Type B pancreatic cell (in vitro differentiated cells): ENCODE data around the gene EFTUD2. TPM values are rescaled to one million over a fixed set of nuclear protein-coding genes. Genes with fewer than 3 reads are reported as not detected.
A peak's percentile ranks its signal among the peaks of the same experiment; 100 is the strongest.

Experiments used
- DNase-seq: peaks from one replicate; pipeline ENCODE4 v3.0.0; 2021; ENCODE audit warnings: mixed read lengths; ENCODE audit not compliant: unreplicated experiment; ENCODE audit errors: extremely low spot score
- H3K27ac Mint-ChIP-seq: 2 replicates; pipeline ENCODE4 v1.8.0; 2021; ENCODE audit warnings: mild to moderate bottlenecking, mixed read lengths
- H3K27me3 Mint-ChIP-seq: 2 replicates; pipeline ENCODE4 v1.8.0; 2021; ENCODE audit warnings: mixed read lengths
- H3K36me3 Mint-ChIP-seq: 2 replicates; pipeline ENCODE4 v1.8.0; 2021; ENCODE audit warnings: mixed read lengths
- H3K4me1 Mint-ChIP-seq: one replicate; pipeline ENCODE4 v1.8.0; 2021; ENCODE audit warnings: mixed read lengths; ENCODE audit not compliant: unreplicated experiment
- H3K4me3 Mint-ChIP-seq: 2 replicates; pipeline ENCODE4 v1.8.0; 2021; ENCODE audit warnings: mild to moderate bottlenecking, mixed read lengths
- H3K9me3 Mint-ChIP-seq: 2 replicates; pipeline ENCODE4 v1.8.0; 2021; ENCODE audit warnings: mixed read lengths
- CTCF ChIP-seq: fragments of 200-600 bp; sonication (generic); conservative IDR thresholded peaks from 2 replicates; pipeline ENCODE4 v1.5.0; 2021; ENCODE audit warnings: antibody characterized with exemption, mild to moderate bottlenecking
- total RNA-seq: library from RNA; stranded (reverse); gene quantifications from 2 replicates; pipeline ENCODE4 v1.2.1, GENCODE V29; 2021; ENCODE audit warnings: low replicate concordance

EFTUD2 gene
- total RNA-seq, 1 donor from 2014 or later: 122 TPM

- H3K27me3 Mint-ChIP-seq: peaks cover 39% of the 10 kb centered on the region
- peaks cover 6% of the 10 kb centered on the region for H3K4me1 Mint-ChIP-seq
- no peak for DNase-seq
- no peaks in the 10 kb centered on the region for H3K9me3 Mint-ChIP-seq
- TF ChIP-seq CTCF: no peak
- no peak overlapping the region for H3K27ac Mint-ChIP-seq
- H3K36me3 Mint-ChIP-seq: no peaks in the 10 kb centered on the region
- no peak overlapping the region for H3K4me3 Mint-ChIP-seq
Observed at GRCh38 chr17:44907729-44908470, 8.7 kb upstream of the EFTUD2 start.

DNA sequence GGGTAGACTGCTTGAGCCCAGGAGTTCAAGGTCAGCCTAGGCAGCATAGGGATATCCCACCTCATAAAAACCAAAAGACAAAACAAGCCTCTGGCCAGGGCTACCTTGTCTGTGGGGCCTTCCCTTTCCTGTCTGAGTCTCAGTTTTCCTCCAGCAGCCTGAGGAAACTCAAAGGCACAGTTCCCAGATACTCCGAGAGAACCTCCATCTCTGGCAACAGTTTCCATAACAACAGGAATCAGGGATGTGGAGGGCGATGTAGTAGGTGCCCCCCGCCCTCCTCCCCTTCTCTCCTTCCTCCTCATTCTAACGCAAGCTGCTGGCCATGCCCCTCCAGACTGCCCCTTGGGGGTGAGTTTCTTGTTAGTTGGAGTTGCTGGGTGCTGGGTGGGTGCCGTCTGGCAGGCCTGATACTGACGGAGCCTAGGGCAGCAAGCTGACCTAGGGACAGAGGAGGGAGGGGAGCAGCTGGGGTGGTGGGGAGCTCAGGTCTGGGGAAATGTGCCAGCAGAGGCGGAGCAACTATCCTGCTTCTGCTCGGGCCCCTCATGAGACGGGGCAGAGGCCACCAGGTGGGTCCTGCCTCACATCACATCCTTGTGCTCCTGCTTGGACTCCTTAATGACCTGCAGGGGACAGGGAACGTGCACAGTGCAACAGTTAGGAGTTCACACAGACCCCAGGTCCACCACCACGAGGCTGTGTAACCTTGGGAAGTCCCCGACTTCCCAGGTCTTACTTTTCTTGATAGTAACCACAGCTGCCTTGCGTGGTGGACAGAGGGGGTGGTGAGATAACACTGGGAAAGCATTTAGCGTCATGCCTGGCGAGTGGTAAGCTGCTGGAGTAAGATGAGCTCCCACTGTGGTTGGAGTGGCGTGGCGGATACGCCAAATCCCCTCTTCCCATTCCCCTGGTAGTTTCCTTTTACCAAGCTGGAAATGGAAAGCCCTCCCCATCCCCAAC, 7.8 kb upstream of the EFTUD2 start:
- H3K36me3 Mint-ChIP-seq: no peaks in the 10 kb centered on the region
- peaks cover 6% of the 10 kb centered on the region for H3K4me1 Mint-ChIP-seq
- H3K27ac Mint-ChIP-seq: no peak overlapping the region
- no peaks in the 10 kb centered on the region for H3K9me3 Mint-ChIP-seq
- no peak overlapping the region for H3K4me3 Mint-ChIP-seq
- TF ChIP-seq CTCF: no peak
- peaks cover 32% of the 10 kb centered on the region for H3K27me3 Mint-ChIP-seq
- no peak for DNase-seq

DNA sequence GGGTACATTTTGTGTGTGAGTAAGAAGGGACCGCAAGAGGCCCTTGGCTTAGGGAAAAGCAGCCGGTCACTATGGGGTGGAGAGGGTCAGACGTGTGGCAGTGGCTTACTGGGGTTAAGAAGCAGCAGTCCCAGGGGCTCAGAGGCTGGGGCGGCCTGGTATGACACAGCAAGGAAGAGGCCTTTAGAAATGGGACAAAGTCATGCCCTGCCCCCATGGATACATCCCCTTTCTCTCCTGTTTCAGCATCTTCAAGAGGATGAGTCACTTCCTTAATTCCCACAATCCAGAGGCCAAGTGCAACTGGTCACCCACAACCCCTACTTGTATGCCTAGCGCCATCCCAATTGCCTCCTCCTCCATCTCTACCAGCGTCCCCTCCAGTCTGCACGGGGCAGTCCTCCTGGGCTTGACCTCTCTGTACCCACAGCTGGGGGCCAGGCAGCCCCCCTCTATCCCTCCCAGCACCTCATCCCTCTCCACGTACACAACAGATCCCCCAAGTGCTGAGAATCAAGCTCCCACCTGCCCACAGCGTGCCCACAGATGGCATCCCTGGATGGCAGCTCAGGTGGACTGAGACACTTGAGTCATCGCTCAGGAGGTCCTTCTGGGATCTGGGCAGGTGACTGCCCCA, 6.9 kb upstream of the EFTUD2 start:
- H3K36me3 Mint-ChIP-seq: no peaks in the 10 kb centered on the region
- peak overlapping the region; percentile 9 for H3K27ac Mint-ChIP-seq
- peaks cover 6% of the 10 kb centered on the region for H3K4me1 Mint-ChIP-seq
- H3K9me3 Mint-ChIP-seq: no peaks in the 10 kb centered on the region
- H3K27me3 Mint-ChIP-seq: peaks cover 25% of the 10 kb centered on the region
- no peak overlapping the region for H3K4me3 Mint-ChIP-seq
- DNase-seq: no peak
- TF ChIP-seq CTCF: no peak

DNA sequence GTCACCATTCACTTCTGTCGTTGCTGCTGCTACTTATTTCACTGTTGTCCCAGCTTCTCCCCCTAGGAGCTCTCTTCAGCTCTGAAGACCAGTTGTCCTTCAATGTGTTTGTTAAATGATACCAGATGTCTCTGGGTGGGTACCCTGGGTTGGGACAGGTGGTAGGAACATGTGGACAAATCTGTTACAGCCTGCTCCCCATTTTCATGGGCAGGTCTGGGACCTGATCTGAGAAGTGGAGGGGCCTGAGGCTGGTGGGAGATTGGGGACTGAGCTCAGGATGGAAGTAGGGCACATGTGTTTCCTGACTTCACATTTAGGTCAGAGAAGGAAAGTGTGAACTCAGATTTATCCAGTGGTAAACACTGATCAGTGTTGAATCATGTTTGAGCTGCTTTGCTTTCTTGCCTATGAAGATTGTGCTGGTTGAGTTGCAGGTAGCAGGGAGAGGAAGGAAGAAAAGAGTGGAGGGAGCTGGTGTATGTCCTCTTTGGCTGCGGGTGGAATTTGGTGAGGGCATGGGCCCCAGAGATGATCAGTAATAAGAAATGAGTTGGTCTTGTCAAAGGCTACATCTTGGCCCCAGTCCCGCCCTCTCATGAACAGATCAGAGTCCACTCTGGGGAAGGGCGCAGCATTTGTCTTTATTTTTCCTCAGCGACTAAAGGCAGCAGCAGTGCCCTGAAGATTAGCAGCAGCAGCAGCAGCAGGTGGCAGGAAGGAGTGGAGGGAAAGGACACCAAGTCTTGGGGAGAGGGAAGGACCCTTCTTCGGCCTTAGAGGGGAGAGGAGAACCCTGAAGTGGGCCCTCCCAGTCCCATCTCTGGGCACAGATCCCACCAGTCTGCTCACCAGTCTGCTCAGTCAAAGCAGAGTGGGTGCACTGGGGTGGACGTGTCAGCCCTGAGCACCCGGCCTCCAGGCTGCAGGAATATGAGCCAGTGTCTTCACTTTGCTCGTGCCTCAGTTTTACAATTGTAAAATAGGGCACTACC, 6.1 kb upstream of the EFTUD2 start:
- no peaks in the 10 kb centered on the region for H3K9me3 Mint-ChIP-seq
- no peak overlapping the region for H3K27ac Mint-ChIP-seq
- no peaks in the 10 kb centered on the region for H3K36me3 Mint-ChIP-seq
- H3K4me3 Mint-ChIP-seq: no peak overlapping the region
- no peak for TF ChIP-seq CTCF
- DNase-seq: no peak
- H3K27me3 Mint-ChIP-seq: peaks cover 16% of the 10 kb centered on the region
- H3K4me1 Mint-ChIP-seq: no peaks in the 10 kb centered on the region
